GM19397 (cell line): ENCODE data around the gene ABHD16A.

Experiments
- ATAC-seq: cut with Tn5 transposase; IDR thresholded peaks from one replicate; pipeline ENCODE4 v1.9.1; 2021; ENCODE audit warnings: mild to moderate bottlenecking, moderate library complexity; ENCODE audit not compliant: unreplicated experiment

ABHD16A gene

DNA sequence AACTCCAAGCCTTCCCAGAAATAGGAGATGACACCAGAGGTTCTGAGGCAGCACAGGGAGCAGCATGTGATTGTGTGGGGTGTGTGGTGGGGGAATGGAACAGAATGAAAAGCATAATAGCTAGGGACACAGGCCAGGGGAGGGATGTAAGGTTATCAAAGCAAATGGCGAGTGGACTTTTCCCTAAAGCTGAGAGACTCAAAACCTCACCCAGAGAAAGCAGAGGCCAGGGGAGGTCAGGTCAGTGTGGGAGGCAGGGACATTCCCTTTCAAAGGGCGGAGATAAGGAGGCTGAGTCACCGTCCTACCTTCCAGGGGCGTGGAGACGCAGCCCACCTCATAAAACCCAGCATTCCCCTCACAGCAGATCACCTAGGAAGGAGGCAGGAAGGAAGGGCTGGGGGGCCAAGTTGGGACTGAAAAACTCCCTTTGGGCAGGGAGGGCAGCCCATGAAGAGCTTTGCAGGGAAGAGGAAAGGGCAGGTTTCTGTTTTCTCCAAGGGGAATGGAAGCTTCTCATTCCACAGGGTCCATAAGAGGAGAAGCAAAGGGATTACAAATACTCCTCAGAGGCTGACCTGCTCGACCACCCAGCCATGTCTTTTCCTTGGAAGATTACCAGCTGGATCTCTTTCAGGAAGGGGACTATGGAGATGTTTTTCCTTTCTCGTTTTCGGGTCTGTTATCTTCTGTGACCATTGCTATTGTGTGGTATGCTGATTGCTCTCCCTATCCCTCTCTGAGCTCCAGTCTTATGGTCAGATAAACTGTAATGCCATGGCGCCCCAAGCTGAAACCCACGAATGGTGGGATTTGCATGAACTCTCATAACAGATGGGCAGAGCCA, 12.7 kb downstream of the ABHD16A start:
- no peak for ATAC-seq

DNA sequence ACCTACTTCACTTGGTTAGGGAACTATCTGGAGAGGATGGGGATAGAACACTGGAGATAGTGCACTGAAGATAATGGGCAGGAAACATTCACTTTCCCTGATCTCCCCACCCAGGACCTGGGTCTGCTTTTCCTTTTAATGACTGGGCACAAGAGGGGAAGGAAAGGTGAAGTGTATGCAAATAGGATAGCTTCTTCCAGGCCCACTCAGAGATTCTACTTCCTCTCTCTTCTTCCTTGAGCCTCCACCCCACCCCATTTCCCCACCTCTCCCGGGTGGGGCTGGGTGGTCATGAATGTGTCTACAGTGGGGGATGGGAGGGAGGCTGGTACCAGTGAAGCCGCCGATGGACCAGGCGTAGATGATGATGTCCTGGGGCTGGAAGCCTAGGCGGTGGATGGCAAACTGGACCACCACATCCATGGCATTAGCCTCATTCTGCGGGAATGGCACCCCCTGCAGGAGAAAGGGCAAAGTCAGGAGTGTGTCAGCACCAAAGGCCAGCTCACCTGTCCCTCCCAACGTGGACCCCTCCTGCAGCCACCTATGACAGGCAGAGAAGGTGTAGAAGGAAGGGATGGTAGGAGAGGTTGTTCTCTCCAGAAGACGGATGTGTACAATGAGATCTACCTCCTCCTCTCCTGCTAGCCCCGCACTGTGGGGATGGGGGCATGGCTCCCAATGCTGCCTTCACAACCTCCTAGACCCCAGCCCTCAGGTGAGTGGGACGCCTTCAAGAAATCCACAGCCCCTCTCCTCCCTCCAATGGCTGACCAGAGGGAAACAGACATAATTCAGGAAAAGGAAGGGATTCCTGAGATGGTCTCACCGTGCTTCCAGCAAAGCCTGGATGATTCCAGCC, 13.6 kb downstream of the ABHD16A start:
- no peak for ATAC-seq

DNA sequence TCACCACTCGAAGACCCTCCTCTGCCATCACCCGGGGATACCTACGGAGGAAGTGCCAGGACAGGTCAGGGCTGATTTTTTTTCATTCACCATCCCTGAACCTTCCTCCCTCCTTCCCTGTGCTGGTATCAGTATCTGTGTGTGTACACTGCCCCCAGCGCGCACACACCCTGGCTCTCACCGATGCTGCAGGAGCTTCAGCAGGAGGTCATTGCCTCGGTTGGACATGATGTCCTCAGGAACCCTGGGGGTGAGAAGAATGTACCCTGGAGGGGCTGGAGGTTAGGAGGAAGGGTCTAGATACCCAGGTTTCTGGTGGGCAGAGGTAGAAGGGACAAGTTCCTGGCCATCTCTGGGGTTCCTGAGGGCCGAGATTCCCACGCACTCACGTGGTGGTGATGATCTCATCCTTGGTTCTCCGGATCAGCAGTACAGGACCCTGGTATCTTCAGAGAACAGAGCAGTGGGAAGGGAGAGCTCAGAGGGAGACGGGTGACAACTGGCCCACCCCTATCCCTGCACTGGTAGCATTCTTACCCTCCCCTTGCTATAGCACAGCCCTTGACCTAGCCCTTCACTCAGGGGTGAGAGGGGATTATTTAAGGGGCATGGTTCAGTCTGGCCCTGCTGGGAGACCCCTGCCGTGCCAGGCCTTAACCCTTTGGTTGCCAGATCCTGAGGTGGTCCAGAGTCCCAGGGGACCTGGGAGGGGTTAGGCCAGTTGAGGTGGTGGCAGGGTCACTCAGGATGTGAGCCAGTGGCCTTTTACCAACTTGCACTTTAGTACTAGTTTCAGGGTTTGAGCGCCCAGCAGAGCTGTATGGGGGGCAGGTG, 15.0 kb downstream of the ABHD16A start:
- ATAC-seq, result no peak

DNA sequence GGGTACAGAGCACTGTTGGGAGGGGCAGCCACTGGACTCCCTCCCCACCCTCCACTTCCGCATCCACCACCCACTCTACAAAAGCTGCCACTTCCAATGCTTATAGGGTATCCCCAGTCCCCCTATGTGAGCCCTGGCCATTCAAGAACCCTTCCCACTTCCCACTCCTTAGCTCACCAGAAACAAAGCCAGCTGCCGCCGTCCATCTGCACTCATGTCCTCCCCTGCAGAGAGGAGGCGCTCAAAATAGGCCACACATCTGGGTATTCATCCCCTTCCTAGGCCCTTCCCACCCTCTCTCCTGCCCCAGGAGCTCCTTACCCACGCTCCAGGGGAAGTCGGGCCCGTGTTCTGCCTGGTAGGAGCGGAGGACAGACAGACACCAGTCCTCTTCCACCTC, 15.8 kb downstream of the ABHD16A start:
- no peak for ATAC-seq

DNA sequence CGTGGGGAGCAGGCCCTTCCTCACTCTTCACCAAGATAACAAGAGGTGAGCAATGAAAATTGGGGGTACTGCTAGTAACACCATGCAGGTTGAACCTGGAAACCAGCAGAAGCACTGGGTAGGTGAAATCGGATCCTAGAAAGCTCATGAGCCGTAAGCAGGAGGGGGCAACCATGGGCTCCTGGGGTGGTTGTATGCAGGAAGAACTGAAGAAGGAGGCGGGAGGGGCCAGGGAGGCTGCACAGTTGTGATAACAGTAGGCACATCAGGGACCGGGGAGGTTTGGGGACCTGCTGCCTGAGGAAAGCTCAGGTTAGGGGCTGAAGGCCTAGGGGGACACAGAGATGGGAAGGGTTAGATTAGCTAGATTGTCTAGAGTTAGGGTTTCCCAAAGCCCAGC, 16.6 kb downstream of the ABHD16A start:
- no peak for ATAC-seq

DNA sequence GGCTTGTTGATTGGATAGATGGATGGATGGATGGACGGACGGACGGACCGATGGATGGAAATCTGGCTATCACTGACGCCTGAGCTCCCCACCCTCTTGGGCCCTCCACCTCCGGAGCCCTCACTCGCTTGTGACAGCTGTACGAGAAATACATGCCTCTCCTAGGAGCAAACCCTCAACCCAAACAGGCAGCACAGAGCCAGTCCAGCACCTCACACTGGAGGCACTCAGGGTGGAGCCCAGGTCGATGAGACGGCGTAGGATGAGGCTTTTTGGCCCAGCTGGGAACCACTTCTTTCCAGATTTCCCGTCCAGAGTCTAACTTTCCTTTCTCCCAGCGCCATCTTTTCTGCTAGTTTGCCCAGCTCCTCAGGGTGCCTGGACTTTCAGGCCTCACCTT, 19.5 kb downstream of the ABHD16A start:
- no peak for ATAC-seq

DNA sequence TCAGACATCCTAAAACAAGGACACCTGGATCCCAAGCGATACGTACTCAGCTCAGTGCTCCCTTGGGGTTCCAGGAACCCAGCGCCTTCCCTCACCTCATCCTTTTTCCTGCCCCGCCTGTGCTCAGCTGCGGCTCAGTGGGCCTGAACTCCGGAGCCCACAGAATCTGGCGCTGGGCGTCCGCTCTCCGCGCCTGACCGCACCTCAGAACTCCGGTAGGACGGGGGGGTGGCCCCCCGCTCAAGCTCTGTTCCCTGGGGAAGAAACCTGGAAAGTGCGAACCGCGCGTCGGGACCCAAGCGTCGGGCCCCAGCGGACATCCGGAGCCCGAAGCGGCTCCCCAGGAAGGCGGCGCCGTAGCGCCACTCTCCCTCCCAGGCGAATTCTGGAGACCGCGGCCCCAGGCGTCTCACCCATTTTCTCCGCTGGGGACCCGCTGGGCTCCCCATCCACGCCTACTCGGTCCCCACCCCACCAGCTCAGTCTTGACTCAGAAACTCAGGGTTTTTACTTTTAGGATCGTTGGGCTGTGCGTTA, 21.9 kb downstream of the ABHD16A start:
- ATAC-seq, result peak; percentile 35

DNA sequence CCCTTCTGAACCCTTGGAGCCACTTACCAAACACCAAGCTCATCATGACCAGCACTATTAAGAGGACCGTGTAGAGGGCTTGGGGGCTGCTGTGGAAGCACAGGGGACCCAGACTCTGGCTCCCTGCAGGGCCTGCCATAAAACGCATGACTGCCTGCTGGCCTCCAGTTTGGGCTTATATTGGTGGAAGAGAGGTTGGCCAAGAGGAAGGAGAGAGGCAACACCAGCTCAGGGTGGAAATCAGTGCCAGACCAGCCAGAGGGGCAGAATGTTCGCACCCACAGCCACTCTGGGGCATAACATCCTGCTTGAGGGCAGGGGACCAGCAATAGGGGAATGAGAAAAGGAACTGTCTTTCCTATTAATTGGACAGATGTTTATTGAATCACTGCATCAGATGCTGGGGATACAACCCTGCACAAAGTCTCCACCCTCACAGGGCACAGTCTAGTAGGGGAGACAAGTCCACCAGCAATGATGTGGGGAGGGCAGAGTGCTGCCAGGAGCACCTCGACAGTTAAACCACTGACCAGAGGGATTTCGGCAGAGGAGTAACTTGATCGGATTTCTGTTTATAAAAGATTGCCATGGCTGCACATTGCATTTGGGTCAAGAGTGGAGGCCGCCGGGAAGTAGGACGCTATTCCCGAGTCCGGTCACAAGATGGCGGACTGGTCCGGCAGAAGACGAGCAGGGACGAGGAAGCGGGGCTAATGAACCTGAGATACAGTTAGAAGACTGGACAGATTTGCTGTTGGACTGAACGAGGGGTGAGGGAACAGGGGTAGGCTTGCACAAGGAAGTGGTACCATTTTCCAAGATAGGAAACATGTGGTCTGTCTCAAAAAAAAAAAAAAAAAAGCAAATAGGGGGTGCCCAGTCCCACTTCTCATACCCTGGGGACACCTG, 22.6 kb downstream of the ABHD16A start, which contains the start of gene LY6G5C:
LY6G5C (minus strand) TSS at position 842 of the 909 bp plus-strand sequence; CDS start at position 148, 694 bp downstream.
- ATAC-seq, result peak; percentile 49

DNA sequence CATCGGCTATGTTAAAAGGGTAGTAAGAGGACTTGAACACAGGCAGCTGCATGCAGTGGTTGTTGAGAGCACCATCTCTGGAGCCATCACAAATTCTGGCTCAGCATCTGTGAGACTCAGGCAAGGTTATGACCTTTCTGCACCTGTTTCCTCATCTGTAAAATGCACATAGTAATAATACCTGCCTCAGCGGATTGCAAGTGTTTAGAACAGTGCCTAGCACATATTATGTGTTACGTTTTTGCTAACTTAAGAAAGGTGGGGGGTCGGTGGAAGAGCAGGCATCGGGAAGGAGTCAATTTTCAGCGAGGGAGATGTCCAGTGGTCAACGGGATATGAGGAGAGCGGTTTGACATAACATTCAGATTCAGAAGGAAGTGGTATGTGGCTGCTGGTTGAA, 25.2 kb downstream of the ABHD16A start:
- ATAC-seq, result no peak

DNA sequence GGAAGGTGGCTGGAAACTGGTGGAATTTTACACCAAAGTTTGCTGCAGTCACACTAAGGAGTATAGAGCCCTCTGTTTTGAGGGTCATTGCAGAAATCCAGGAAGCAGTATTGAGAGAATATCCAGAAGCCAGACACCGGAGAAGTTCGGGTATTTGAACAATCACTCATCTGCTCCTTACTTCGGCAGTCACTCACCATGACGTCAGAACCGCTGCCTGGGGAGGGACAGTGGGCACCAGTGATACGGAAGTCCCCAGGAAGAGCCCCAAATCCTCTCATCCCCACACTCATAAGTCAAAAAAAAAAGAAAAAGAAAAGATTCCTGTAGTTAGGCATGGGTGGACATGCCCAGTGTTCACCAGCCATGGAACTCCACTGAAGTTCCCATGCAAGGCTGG, 26.2 kb downstream of the ABHD16A start:
- ATAC-seq, result no peak

DNA sequence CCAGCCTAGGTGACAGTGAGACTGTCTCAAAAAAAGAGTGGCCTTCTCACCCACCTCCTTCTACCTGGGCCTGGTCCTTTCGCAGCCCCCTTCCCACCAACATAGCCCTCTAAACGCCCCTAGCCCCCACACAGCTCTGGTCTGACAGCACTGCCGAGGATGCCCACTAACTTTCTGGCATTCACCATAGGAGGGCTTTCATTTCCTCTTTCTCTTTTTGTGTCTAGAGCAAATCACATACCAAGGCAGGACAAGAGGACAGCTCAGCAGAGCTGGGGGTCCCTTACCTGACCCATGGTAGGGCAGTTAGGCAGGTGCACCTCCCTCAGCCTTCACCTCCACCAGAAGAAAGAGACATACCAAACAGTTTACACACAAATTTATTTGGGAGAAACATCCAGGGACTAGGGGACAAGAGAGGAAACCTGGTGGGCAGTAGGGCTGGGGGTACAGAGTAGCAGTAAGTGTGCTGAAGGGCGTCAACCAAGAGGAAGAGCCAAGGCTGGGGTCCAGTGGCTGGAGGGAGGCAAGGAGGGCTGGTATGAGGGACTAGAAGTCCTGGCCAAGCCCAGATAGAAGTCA, 26.7 kb downstream of the ABHD16A start:
- ATAC-seq, result no peak

DNA sequence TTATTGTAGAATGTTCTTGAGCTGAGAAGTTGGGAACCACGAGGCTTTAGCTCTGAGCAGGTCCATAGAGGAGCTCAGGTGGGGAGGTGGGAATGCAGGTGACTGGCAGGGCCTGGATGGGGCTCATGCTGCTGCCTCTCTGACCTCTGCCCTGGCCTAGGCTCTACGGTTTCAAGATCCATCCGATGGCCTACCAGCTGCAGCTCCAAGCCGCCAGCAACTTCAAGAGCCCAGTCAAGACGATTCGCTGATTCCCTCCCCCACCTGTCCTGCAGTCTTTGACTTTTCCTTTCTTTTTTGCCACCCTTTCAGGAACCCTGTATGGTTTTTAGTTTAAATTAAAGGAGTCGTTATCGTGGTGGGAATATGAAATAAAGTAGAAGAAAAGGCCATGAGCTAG, 33.4 kb downstream of the ABHD16A start, which contains the start of gene LY6G5B:
LY6G5B (plus strand) TSS at position 301 of the 400 bp plus-strand sequence. CDS start 975 bp downstream, outside the sequence.
- no peak for ATAC-seq

DNA sequence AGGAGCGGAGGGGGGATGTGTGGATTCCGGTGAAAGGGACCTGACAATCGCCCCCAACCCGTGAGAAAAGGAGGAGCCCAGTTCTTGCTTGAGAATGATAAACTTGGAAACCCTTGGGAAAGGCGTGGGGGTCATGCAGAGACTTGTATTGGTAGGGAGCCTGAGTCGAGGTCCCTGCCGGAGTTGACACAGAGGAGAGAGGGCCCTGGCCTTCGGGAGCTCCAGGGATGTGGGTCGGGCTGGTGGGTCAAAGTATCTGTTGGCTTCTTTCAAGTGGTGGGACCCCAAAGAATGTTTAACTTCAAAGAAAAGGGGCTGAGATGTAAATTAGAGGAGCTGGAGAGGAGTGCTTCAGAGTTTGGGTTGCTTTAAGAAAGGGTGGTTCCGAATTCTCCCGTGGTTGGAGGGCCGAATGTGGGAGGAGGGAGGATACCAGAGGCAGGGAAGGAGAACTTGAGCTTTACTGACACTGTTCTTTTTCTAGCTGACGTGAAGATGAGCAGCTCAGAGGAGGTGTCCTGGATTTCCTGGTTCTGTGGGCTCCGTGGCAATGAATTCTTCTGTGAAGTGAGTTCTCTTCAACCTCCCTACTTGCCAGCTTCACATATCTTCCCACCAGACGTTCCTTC, 36.7 kb downstream of the ABHD16A start:
- ATAC-seq, result no peak

DNA sequence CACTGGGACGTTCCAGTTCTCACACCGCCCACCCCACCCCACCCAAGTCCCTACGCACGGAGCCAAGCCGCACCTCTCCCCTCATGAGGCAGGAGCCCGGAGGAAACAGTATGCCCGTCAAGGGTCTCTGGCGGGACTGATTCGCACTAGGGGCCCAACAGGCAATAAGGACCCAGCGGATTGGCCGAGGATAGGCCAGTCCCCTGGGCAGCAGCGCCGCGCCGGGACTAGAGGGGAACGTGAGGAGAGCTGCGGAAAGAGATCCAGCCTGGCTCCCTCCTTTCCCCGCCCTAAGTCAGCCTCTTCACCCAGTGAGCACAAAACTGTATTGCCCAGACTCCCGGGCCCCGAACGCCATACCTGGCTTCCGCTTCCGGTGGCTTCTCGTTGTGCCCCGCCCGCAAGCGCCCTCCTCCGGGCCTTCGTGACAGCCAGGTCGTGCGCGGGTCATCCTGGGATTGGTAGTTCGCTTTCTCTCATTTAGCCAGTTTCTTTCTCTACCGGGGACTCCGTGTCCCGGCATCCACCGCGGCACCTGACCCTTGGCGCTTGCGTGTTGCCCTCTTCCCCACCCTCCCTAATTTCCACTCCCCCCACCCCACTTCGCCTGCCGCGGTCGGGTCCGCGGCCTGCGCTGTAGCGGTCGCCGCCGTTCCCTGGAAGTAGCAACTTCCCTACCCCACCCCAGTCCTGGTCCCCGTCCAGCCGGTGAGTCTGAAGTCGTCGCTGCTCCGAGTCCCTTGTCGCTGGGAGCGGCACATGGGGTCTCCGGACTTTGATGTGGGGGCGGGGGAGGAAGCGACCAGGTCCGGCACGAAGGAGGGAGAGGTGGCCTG, 37.4 kb downstream of the ABHD16A start, which contains the start of gene CSNK2B:
CSNK2B (plus strand) TSS at position 580 of the 836 bp plus-strand sequence. CDS start 752 bp downstream, outside the sequence.
- ATAC-seq, result peak; percentile 74

DNA sequence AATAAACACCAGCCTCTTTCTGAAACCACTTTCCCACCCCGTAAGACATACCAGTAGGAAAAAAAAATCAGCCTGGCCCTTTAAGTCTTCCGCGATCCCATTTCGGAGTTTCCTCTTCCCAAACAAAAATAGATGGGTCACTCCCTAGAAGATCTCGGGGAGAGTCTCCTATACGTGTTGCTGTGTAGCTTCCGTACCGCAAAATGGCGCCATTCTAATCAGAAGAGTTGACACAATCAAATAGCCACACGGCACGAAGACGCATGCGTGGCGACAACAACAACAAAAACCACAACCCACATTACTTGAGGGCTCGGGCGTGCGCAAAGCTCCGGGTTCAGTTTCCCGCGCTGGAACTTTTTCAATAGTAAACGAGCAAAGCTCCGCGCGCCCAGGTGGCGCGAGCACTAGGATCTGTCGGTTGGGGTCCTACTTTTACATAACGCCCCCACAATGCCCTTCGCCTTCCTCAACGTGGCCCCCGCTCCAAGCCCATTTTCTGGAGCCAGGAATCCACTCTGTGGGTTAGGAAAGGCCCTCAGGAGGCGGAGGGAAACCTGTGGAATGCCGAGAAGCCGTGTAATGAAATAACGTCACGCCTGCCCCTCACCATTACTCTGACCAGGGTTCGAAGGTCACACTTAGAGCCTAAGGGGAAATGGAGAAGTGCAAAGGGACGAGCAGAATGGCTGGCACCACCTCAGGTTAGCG, 38.2 kb downstream of the ABHD16A start, which contains the start of gene GPANK1:
GPANK1 (minus strand) TSS at position 208 of the 711 bp plus-strand sequence. CDS start 519 bp downstream, outside the sequence.
- ATAC-seq, result peak; percentile 23

DNA sequence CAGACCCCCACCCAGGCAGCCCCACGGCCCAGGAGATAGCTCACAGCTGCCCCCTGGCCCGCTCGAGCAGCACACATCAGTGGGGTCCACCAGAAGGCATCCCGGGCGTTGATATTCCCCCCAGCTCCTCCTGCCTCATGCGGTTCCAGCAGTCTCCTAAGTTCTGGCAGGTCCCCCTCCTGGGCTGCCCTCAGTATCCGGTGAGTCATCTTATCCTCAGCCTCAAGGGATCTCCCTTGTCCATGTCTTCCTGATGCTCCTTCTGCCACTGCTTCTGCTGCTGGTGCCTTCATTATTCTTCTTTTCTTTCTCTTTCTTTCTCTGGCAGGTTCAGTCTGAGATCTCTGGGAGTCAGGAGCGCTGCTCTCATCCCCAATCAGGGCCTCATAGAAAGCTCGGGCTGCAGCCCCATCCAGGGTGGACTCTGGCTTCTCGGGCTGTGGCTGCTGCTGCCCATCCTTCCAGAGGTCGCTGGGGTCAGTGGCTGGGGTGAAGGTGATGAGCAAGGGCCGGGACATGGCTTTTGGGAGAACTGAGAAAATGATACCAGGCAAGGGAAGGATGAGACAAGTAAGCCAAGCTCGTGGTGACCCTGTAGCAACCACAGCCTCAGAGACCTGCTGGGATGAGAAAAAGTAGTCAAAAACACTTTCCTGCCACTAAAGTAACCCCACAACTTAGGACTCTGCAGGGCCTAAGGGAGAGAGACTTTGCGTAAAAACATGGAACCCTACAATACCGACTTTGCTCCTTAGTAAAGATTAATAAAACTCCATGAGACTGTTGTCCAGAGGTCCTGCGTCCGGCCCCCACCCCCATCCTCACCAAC, 38.9 kb downstream of the ABHD16A start:
- ATAC-seq, result no peak
